ENCODE results near the gene TLN1. TPM values are rescaled to one million over a fixed set of nuclear protein-coding genes. Genes with fewer than 3 reads are reported as not detected.

Gene TLN1
- polyA plus RNA-seq, 3 donors, result 142 to 154 (median 143) TPM

GRCh38 chr9:35687306-35687705, 44.7 kb downstream of the TLN1 start:
- no peak for DNase-seq (ENCODE audit: low read depth in 3 of 3, low spot score in 2 of 3)

GRCh38 chr9:35686222-35687203, 45.5 kb downstream of the TLN1 start:
- DNase-seq (ENCODE audit: low read depth in 3 of 3, low spot score in 2 of 3), result no peak

- no peak for DNase-seq (ENCODE audit: low read depth in 3 of 3, low spot score in 2 of 3)
Observed at GRCh38 chr9:35685506-35685905, 46.5 kb downstream of the TLN1 start.

- DNase-seq (ENCODE audit: low read depth in 3 of 3, low spot score in 2 of 3), result no peak
Observed at GRCh38 chr9:35684921-35685320, 47.1 kb downstream of the TLN1 start.

GRCh38 chr9:35683323-35683722, 48.7 kb downstream of the TLN1 start:
- DNase-seq (ENCODE audit: low read depth in 3 of 3, low spot score in 2 of 3), result no peak

GRCh38 chr9:35682520-35683315, 49.3 kb downstream of the TLN1 start:
- no peak for DNase-seq (ENCODE audit: low read depth in 3 of 3, low spot score in 2 of 3)

GRCh38 chr9:35682051-35682450, 49.9 kb downstream of the TLN1 start:
- DNase-seq (ENCODE audit: low read depth in 3 of 3, low spot score in 2 of 3), result no peak

GRCh38 chr9:35681341-35682002, 50.5 kb downstream of the TLN1 start:
- DNase-seq (ENCODE audit: low read depth in 3 of 3, low spot score in 2 of 3), result no peak

- no peak for DNase-seq (ENCODE audit: low read depth in 3 of 3, low spot score in 2 of 3)
Observed at GRCh38 chr9:35680331-35681105, 51.5 kb downstream of the TLN1 start.

GRCh38 chr9:35679766-35680330, 52.1 kb downstream of the TLN1 start:
- no peak for DNase-seq (ENCODE audit: low read depth in 3 of 3, low spot score in 2 of 3)

- DNase-seq (ENCODE audit: low read depth in 3 of 3, low spot score in 2 of 3), result no peak
Observed at GRCh38 chr9:35679091-35679490, 52.9 kb downstream of the TLN1 start.

- no peak for DNase-seq (ENCODE audit: low read depth in 3 of 3, low spot score in 2 of 3)
Observed at GRCh38 chr9:35675732-35676392, 56.1 kb downstream of the TLN1 start.

GRCh38 chr9:35675204-35675603, 56.8 kb downstream of the TLN1 start:
- DNase-seq (ENCODE audit: low read depth in 3 of 3, low spot score in 2 of 3), result no peak

GRCh38 chr9:35674025-35674361, 58.0 kb downstream of the TLN1 start:
- no peak for DNase-seq (ENCODE audit: low read depth in 3 of 3, low spot score in 2 of 3)

- DNase-seq (ENCODE audit: low read depth in 3 of 3, low spot score in 2 of 3), result no peak
Observed at GRCh38 chr9:35673132-35674024, 58.6 kb downstream of the TLN1 start, which contains the start of gene CA9. TSS of gene CA9 (plus strand) at chr9:35673928. CDS start at chr9:35673960, 32 bp downstream.

GRCh38 chr9:35669331-35670145, 62.5 kb downstream of the TLN1 start:
- no peak for DNase-seq (ENCODE audit: low read depth in 3 of 3, low spot score in 2 of 3)

- no peak for DNase-seq (ENCODE audit: low read depth in 3 of 3, low spot score in 2 of 3)
Observed at GRCh38 chr9:35667939-35668338, 64.1 kb downstream of the TLN1 start.

GRCh38 chr9:35666549-35666948, 65.4 kb downstream of the TLN1 start:
- no peak for DNase-seq (ENCODE audit: low read depth in 3 of 3, low spot score in 2 of 3)
